ENCODE data around the gene NFASC.

The NFASC gene

DNA sequence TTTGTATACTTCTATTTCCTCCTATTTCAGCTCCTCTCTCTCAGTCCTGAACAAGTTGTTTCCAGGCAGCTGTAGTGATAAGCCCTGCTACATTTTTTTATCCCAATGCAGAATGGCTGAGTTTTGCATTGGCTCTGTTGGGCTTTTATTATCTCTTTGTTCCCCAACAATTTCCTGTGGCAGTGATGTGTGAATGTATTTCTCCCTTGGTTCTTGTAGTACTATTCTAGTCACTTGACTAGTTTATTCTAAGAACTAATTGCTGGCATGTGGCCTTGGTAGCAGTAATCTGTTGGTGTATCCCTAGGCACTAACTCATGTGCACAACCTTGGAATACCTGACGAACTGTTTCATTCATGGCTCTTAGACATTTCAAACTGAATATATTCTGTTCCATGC, 60.7 kb downstream of the NFASC start:
- DNase-seq, result no peak

GRCh38 chr1:204931768-204932572, 61.3 kb downstream of the NFASC start:
- DNase-seq, result no peak

- no peak for DNase-seq
Observed at GRCh38 chr1:204932573-204932909, 61.9 kb downstream of the NFASC start.

- no peak for DNase-seq
Observed at GRCh38 chr1:204935155-204935554, 64.5 kb downstream of the NFASC start.

- DNase-seq, result no peak
Observed at GRCh38 chr1:204936765-204937164, 66.1 kb downstream of the NFASC start.

DNA sequence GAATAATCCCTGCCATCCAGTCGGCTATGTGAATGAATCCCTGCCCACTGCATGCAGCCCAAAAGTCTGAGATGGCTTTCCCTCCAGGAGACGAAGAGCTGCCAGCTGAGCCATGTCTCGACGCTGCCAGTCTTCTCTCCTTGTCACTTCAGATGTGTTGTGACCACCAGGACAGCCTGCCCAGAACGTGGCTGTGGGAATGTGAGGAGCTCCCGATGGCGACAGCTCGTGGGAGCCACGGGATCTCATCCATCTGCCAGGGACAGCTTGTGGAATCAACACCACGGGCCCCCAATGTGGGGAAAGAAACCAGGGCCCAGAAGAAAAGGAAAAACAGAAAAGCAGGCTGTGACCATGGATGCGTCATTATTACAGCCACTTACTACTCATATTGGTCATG, 67.2 kb downstream of the NFASC start:
- no peak for DNase-seq

DNA sequence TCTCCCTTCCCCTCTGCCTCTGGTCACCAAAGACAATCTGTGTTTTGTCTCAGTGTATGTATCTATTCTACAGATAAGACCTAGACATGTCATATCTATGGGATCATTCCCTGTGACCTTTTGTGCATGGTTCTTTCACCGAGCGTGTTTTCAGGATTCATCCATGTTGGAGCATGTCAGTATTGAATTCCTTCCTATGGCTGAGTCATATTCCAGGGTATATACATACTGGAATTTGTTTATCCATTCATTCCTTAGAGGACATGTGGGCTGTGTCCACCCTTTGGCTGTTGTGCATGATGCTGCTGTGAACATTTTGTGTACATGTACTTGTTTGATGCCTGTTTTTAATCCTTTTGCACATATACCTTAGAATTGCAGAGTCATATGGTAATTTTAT, 69.9 kb downstream of the NFASC start:
- DNase-seq, result no peak

- DNase-seq, result peak; percentile 48
Observed at GRCh38 chr1:204941421-204942338, 71.0 kb downstream of the NFASC start.

DNA sequence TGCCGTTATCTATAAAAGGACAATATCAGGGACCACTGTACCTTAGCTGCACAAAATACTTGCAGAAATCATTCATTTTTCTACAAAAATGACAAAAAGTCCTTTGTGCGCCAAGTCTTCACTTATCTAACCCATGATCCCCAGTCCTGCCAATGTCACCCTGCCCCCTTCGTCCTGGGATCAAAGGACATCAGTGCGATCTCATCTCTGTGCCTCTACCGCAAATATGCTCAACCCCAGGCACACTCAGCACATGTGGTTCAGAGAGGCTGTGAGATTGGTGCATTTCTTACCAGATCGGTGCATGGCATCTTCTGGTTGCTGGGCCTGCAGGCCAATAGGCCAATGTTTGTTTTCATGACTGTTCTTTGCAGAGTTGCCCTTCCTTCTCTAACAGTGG, 72.8 kb downstream of the NFASC start:
- DNase-seq, result no peak

DNA sequence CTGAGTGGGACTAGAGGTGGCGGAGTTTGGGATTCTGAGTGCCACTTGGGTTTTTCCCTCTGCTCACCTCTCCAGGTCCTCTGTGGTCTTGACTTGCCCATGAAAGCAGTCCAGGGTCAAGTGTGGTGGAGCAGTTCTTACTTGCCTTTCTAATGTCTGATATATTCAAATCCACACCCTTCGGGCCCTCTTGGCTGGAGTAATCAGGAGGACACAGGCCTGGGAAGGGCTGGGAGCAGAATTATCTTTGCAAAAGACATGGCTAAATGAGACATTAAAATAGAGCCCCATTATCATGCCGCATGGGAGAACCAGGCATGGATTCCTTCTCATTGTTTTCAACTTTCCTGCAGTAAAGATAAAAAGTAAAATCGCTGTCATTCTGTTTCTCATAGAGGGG, 74.0 kb downstream of the NFASC start:
- DNase-seq, result no peak

DNA sequence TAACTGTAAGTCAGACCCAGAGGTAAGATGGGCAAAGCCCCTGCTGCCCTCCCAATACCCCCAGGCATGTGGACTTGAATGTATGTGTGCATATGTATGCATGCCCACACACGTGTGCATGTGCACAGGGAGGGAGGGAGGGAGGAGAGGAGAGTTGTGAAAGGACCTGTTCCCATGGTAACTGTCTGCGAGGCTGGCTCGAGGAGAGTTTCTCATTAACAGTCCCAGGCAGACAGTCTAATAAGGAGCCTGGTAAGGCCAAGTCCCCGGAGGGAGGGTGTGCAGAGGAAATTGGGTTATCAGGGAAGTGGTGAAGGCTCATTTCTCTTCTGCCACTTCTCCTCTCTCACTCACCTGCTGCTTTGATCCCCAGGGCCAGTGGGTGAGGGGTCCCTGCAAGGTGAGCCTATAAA, 74.9 kb downstream of the NFASC start:
- DNase-seq, result no peak

GRCh38 chr1:204946640-204947039, 76.0 kb downstream of the NFASC start:
- no peak for DNase-seq

DNA sequence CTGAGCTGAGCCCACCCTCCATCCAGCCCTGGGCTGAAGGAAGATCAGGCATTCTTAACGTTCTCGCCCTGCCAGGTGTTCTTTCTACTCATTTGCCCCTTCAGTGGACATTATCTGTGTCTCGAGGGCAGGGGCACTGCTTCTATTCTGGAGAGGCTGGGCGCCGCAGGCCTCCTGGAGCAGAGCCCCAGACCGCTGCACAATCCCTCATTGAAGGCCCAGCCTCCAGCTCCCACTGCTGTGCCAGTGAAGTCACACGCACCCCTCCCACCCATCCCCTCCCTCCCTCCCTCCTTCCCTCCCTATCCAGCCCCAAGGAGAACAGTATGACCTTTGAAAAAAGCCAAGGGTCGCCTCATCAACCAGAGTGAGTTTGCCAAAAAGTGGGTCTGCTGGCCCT, 76.7 kb downstream of the NFASC start:
- DNase-seq, result no peak

- no peak for DNase-seq
Observed at GRCh38 chr1:204947747-204948146, 77.1 kb downstream of the NFASC start.

- no peak for DNase-seq
Observed at GRCh38 chr1:204950353-204951001, 79.8 kb downstream of the NFASC start.

- no peak for DNase-seq
Observed at GRCh38 chr1:204958317-204959307, 88.0 kb downstream of the NFASC start.

GRCh38 chr1:204959374-204959773, 88.7 kb downstream of the NFASC start:
- DNase-seq, result no peak

DNA sequence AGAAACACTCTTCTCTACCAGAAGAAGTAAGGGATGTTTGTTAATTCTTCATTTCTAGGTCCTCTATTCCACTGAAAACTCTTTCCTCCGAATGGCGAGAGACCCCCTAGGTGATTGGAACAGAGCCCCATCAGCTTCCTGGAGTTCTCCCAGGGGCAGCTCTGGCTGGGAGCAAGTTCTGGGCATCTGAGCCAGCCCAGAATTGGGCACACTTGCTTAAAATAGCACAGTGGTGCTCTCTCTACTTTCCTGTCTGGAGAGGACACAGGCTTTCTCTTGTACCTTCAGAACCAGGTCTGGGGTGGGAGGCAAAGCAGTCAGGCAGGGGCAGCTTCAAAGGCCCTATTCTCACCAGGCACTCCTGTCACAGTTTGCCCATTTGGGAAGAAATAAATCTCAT, 89.2 kb downstream of the NFASC start:
- DNase-seq, result no peak

GRCh38 chr1:204960306-204961125, 89.9 kb downstream of the NFASC start:
- DNase-seq, result no peak

DNA sequence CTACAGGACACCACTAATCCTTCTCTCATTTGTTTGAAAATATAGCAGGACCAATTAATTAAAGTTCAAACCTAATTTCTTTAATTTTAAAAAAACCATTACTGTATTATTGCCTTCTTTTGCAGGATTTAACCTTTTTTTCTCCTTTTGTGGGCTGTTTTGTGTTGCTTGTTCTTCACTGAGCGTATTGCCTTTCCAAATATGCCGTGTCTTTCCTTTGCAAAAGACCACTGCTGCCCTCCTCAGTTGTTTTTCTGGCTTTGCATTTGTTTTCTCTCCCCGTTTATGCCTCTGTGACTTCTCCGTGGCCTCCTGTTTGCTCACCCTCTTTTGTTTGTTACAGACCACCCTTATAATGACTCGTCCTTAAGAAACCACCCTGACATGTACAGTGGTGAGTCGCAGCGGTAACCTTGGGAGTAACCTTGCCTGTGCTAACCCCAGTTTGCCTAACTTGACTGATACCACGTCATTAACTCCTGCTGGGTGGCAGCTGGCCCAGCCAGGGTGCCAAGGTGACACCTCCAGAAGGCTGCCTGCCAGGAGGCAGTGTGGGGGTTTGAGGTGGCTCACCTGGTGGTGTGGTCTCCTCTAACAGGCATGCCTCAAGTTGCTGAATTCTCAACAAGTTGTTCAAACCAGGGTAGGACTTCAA, 91.2 kb downstream of the NFASC start:
- no peak for DNase-seq
